ENCODE results near the gene SLC4A1.

SLC4A1 gene

GRCh38 chr17:44221084-44221861, 46.7 kb downstream of the SLC4A1 start:
- no peak for TF ChIP-seq CTCF (IDR thresholded peaks at IDR 0.05)
- Histone ChIP-seq H3K27ac (peak overlapping the region; percentile 98), H3K4me3 (peak overlapping the region; percentile 89)
- DNase-seq (ENCODE audit: low spot score), result peak; percentile 87

GRCh38 chr17:44220213-44221083, 47.5 kb downstream of the SLC4A1 start:
- no peak for TF ChIP-seq CTCF (IDR thresholded peaks at IDR 0.05)
- Histone ChIP-seq H3K27ac (peak overlapping the region; percentile 98), H3K4me3 (peak overlapping the region; percentile 89)
- DNase-seq (ENCODE audit: low spot score), result no peak

- no peak for TF ChIP-seq CTCF (IDR thresholded peaks at IDR 0.05)
- no peak for DNase-seq (ENCODE audit: low spot score)
- H3K27ac ChIP-seq, result peak within 1 kb of the TSS; percentile 98
- H3K4me3 ChIP-seq, result peak within 1 kb of the TSS; percentile 89
Observed at GRCh38 chr17:44219616-44220212, 48.2 kb downstream of the SLC4A1 start, which contains the start of gene UBTF. Gene UBTF (minus strand): TSS chr17:44219675. CDS start chr17:44218229, 1,446 bp downstream.

GRCh38 chr17:44219108-44219615, 48.8 kb downstream of the SLC4A1 start:
- peak; percentile 80 for DNase-seq (ENCODE audit: low spot score)
- H3K4me3 ChIP-seq, result peak overlapping the region; percentile 89
- peak overlapping the region; percentile 98 for H3K27ac ChIP-seq
- TF ChIP-seq CTCF (IDR thresholded peaks at IDR 0.05), result no peak

GRCh38 chr17:44218344-44219107, 49.4 kb downstream of the SLC4A1 start:
- peak; percentile 16 for TF ChIP-seq CTCF (IDR thresholded peaks at IDR 0.05)
- Histone ChIP-seq H3K27ac (peak overlapping the region; percentile 98), H3K4me3 (peak overlapping the region; percentile 89)
- peak; percentile 85 for DNase-seq (ENCODE audit: low spot score)

- Histone ChIP-seq H3K27ac (peak overlapping the region; percentile 62 to 98), H3K4me3 (peak overlapping the region; percentile 89)
- TF ChIP-seq CTCF (IDR thresholded peaks at IDR 0.05), result no peak
- no peak for DNase-seq (ENCODE audit: low spot score)
Observed at GRCh38 chr17:44217738-44218343, 50.1 kb downstream of the SLC4A1 start.
